GM21737 (cell line): ENCODE measurements around the gene BRD9.

Experiments used
- ATAC-seq: cut with Tn5 transposase; IDR thresholded peaks from one replicate; pipeline ENCODE4 v1.9.1; 2021; ENCODE audit warnings: mild to moderate bottlenecking, moderate library complexity; ENCODE audit not compliant: unreplicated experiment

BRD9 gene

DNA sequence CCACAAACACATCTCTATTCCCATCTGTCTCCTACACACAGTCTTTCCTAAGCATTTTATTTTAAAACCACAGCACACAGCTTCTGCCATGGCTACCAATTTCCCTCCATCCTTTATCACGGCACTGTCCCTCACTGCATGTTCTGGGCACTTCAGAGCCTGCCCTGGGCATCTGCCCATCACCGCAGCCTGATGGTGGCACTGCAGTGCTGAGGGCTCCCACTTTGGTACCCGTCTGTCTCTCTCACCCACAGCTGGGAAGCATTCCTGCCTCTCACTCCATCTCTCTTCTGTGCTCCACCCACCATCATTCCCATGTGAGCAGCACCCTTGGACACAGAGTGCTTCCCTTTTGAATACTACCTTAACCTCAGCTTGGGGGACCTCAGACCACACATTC is 73.5 kb downstream of the BRD9 start:
- no peak for ATAC-seq

GRCh38 chr5:816176-816575 is 76.4 kb downstream of the BRD9 start:
- no peak for ATAC-seq

DNA sequence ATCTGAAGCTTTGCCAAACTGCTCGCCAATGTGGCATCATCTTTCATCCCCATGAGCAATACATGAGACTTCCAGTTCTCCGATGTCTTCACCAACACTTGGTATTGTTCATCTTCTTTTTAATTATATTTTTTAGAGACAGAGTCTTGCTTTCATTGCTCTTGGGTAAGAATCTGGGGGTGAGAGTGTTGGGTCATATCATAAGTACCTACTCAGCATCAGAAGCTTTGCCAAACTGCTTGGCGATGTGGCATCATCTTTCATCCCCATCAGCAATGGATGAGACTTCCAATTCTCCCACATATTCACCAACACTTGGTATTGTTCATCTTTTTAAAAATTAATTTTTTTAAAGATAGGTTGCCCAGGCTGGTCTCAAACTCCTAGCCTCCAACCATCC is 77.2 kb downstream of the BRD9 start:
- ATAC-seq = no peak
